ENCODE results near the gene CTIF. TPM values are rescaled to one million over a fixed set of nuclear protein-coding genes. Genes with fewer than 3 reads are reported as not detected.

CTIF gene
- polyA plus RNA-seq, 1 donor from 2014 or later: 50.2 TPM

DNA sequence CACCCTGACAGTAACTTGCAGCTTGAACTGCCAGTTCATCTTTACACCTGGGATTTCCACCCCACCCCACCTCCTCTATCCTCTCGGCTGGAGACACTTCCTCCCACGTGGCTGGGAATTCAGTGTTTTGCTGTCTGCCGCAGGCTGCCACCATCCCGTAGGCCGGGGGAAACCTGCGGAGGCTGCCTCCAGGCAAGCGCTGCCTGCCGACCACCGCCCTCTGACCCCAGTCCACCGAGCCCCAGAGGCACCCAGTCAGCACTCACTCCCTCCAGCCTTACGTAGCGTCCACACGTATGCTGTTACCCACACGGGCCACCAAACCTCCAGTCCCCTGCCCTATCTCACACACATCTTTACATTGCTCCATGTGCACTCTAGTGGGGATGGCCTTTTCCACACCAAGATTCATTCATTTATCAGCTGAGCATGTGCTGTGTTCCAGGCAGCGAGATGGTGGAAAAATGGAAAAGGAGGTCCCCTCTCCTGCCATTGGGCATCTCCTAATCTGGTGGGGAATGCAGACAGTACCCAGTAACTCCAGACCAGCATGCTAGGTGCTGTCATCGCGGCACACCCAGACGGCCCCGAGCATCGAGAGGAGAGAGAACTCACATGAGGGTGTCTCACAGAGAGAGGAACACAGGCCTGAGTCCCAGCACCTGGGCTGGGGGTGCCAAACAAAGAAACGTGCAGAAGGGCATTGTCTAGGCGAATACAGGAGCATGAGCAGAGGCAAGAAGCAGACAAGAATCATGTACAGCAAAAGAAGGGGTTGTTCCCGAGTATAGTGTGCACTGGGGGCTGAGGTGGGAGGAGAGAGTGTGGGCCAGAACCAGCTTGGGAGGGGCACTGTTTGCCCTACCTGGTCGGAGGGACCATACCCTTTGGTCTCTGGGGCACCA lies 245.0 kb downstream of the CTIF start:
- Histone ChIP-seq H3K36me3 (ENCODE audit: insufficient read depth, low read length) (no peaks in the 10 kb centered on the region), H3F3A (ENCODE audit: insufficient read depth, low read length, poor library complexity, severe bottlenecking) (no peaks in the 10 kb centered on the region), H3K9ac (ENCODE audit: low read length) (no peak overlapping the region), H3K27me3 (ENCODE audit: insufficient read depth, low read depth, low read length) (no peaks in the 10 kb centered on the region), H3K4me3 (ENCODE audit: low read length) (no peak overlapping the region), H2AFZ (ENCODE audit: low read depth, low read length) (no peak overlapping the region), H3K4me2 (ENCODE audit: low read length) (no peak overlapping the region), H3K9me2 (ENCODE audit: insufficient read depth, low read length) (no peaks in the 10 kb centered on the region), H3K27ac (ENCODE audit: low read length) (no peak overlapping the region), H3K79me2 (replicated peaks; ENCODE audit: insufficient read depth, low read length) (no peaks in the 10 kb centered on the region), H4K20me1 (ENCODE audit: insufficient read depth) (no peaks in the 10 kb centered on the region), H3K9me3 (ENCODE audit: low read length) (no peaks in the 10 kb centered on the region)
- TF ChIP-seq SMC3 (conservative IDR thresholded peaks at IDR 0.05; ENCODE audit: poor library complexity) (no peak), RAD21 (conservative IDR thresholded peaks at IDR 0.05) (no peak), EZH2 (IDR thresholded peaks at IDR 0.05; ENCODE audit: borderline replicate concordance, insufficient read depth, low read length, poor library complexity, severe bottlenecking) (no peak), TAF1 (IDR thresholded peaks at IDR 0.05; ENCODE audit: low read depth) (no peak), POLR2AphosphoS5 (IDR thresholded peaks at IDR 0.05) (no peak), MXI1 (conservative IDR thresholded peaks at IDR 0.05; ENCODE audit: poor library complexity, severe bottlenecking) (no peak), EP300 (conservative IDR thresholded peaks at IDR 0.05; ENCODE audit: poor library complexity, severe bottlenecking) (no peak)
- TF ChIP-seq, protein P1, sequence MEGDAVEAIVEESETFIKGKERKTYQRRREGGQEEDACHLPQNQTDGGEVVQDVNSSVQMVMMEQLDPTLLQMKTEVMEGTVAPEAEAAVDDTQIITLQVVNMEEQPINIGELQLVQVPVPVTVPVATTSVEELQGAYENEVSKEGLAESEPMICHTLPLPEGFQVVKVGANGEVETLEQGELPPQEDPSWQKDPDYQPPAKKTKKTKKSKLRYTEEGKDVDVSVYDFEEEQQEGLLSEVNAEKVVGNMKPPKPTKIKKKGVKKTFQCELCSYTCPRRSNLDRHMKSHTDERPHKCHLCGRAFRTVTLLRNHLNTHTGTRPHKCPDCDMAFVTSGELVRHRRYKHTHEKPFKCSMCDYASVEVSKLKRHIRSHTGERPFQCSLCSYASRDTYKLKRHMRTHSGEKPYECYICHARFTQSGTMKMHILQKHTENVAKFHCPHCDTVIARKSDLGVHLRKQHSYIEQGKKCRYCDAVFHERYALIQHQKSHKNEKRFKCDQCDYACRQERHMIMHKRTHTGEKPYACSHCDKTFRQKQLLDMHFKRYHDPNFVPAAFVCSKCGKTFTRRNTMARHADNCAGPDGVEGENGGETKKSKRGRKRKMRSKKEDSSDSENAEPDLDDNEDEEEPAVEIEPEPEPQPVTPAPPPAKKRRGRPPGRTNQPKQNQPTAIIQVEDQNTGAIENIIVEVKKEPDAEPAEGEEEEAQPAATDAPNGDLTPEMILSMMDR (IDR thresholded peaks at IDR 0.05; ENCODE audit: poor library complexity, severe bottlenecking): no peak
- TF ChIP-seq, protein P2, sequence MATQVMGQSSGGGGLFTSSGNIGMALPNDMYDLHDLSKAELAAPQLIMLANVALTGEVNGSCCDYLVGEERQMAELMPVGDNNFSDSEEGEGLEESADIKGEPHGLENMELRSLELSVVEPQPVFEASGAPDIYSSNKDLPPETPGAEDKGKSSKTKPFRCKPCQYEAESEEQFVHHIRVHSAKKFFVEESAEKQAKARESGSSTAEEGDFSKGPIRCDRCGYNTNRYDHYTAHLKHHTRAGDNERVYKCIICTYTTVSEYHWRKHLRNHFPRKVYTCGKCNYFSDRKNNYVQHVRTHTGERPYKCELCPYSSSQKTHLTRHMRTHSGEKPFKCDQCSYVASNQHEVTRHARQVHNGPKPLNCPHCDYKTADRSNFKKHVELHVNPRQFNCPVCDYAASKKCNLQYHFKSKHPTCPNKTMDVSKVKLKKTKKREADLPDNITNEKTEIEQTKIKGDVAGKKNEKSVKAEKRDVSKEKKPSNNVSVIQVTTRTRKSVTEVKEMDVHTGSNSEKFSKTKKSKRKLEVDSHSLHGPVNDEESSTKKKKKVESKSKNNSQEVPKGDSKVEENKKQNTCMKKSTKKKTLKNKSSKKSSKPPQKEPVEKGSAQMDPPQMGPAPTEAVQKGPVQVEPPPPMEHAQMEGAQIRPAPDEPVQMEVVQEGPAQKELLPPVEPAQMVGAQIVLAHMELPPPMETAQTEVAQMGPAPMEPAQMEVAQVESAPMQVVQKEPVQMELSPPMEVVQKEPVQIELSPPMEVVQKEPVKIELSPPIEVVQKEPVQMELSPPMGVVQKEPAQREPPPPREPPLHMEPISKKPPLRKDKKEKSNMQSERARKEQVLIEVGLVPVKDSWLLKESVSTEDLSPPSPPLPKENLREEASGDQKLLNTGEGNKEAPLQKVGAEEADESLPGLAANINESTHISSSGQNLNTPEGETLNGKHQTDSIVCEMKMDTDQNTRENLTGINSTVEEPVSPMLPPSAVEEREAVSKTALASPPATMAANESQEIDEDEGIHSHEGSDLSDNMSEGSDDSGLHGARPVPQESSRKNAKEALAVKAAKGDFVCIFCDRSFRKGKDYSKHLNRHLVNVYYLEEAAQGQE (IDR thresholded peaks at IDR 0.05; ENCODE audit: borderline replicate concordance): no peak

DNA sequence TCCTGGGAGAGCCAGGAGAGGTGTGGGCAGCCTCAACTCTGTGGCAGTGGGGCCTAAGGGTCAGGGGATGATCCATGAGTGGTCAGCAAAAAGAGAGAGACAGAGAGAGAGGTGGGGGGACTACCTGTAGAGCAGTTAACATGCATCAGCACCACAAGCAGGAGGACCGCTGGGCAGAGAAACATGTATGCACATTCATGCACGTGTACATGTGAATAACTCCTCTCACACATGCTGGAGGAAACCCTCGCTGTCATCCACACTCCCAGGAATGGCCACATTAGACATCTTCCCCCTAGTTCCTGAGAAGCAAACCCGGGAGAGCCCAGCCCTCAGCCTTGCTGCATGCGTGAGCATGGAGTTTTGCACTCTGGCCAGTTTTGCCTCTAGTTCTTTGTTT lies 245.8 kb downstream of the CTIF start:
- no peaks in the 10 kb centered on the region for H3K79me2 ChIP-seq (replicated peaks; ENCODE audit: insufficient read depth, low read length)
- no peak overlapping the region for H3K27ac ChIP-seq (ENCODE audit: low read length)
- H3K9me3 ChIP-seq (ENCODE audit: low read length): no peaks in the 10 kb centered on the region
- no peak overlapping the region for H3K4me2 ChIP-seq (ENCODE audit: low read length)
- H3K4me3 ChIP-seq (ENCODE audit: low read length): no peak overlapping the region
- no peak for TF ChIP-seq EP300 (conservative IDR thresholded peaks at IDR 0.05; ENCODE audit: poor library complexity, severe bottlenecking)
- TF ChIP-seq, protein P2 (IDR thresholded peaks at IDR 0.05; ENCODE audit: borderline replicate concordance): no peak
- TF ChIP-seq TAF1 (IDR thresholded peaks at IDR 0.05; ENCODE audit: low read depth): no peak
- no peak for TF ChIP-seq MXI1 (conservative IDR thresholded peaks at IDR 0.05; ENCODE audit: poor library complexity, severe bottlenecking)
- TF ChIP-seq, protein P1 (IDR thresholded peaks at IDR 0.05; ENCODE audit: poor library complexity, severe bottlenecking): no peak
- no peak for TF ChIP-seq POLR2AphosphoS5 (IDR thresholded peaks at IDR 0.05)
- TF ChIP-seq RAD21 (conservative IDR thresholded peaks at IDR 0.05): no peak
- no peak for TF ChIP-seq SMC3 (conservative IDR thresholded peaks at IDR 0.05; ENCODE audit: poor library complexity)
- H4K20me1 ChIP-seq (ENCODE audit: insufficient read depth): no peaks in the 10 kb centered on the region
- H3K9me2 ChIP-seq (ENCODE audit: insufficient read depth, low read length): no peaks in the 10 kb centered on the region
- H3F3A ChIP-seq (ENCODE audit: insufficient read depth, low read length, poor library complexity, severe bottlenecking): no peaks in the 10 kb centered on the region
- H2AFZ ChIP-seq (ENCODE audit: low read depth, low read length): no peak overlapping the region
- H3K36me3 ChIP-seq (ENCODE audit: insufficient read depth, low read length): no peaks in the 10 kb centered on the region
- H3K27me3 ChIP-seq (ENCODE audit: insufficient read depth, low read depth, low read length): no peaks in the 10 kb centered on the region
- H3K9ac ChIP-seq (ENCODE audit: low read length): no peak overlapping the region

All from neural cell (in vitro differentiated cells).